Spleen (tissue), 7 donors: ENCODE data around the gene DLG2.

Experiments used
- POLR2A ChIP-seq, 3 donors: fragments of 450-650 bp; IDR thresholded peaks; one replicate each; pipeline ENCODE4 v1.5.1; 2017; ENCODE audit warnings: antibody characterized with exemption in 3 of 3, mild to moderate bottlenecking in 1 of 3
- TF ChIP-seq, protein P1 (sequence below), 11 experiments: fragments of 200-600 bp in 7 of 11; fragments of 450-650 bp in 4 of 11; sonication (generic) in 4 of 11; IDR thresholded peaks in 8 of 11; conservative IDR thresholded peaks in 3 of 11; 1 replicate in 7 of 11; 2 replicates in 4 of 11; pipeline versions ENCODE4 v1.4.0 to v1.8.0; 2016 to 2021; ENCODE audit warnings: antibody characterized with exemption in 11 of 11, inconsistent platforms in 4 of 11, mild to moderate bottlenecking in 1 of 11
- donor health status: DM: no; HTN: no; CAD: no; lungs with moderate emphysema.
- donor health status: DM: no; HTN: no; CAD: no.
- donor health status: DM: no; HTN: no; CAD: no.

GRCh38 chr11:85028329-85029101 is 598.6 kb downstream of the DLG2 start:
- no peak for TF ChIP-seq POLR2A (IDR thresholded peaks at IDR 0.05)
- TF ChIP-seq, protein P1, sequence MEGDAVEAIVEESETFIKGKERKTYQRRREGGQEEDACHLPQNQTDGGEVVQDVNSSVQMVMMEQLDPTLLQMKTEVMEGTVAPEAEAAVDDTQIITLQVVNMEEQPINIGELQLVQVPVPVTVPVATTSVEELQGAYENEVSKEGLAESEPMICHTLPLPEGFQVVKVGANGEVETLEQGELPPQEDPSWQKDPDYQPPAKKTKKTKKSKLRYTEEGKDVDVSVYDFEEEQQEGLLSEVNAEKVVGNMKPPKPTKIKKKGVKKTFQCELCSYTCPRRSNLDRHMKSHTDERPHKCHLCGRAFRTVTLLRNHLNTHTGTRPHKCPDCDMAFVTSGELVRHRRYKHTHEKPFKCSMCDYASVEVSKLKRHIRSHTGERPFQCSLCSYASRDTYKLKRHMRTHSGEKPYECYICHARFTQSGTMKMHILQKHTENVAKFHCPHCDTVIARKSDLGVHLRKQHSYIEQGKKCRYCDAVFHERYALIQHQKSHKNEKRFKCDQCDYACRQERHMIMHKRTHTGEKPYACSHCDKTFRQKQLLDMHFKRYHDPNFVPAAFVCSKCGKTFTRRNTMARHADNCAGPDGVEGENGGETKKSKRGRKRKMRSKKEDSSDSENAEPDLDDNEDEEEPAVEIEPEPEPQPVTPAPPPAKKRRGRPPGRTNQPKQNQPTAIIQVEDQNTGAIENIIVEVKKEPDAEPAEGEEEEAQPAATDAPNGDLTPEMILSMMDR (IDR thresholded peaks at IDR 0.05 in 8 of 11, conservative IDR thresholded peaks at IDR 0.05 in 3 of 11) = no peak
